Pulmonary artery endothelial cell (primary cell): Measurements from ENCODE around the gene UNC5CL. TPM values are rescaled to one million over a fixed set of nuclear protein-coding genes. Genes with fewer than 3 reads are reported as not detected.

Experiments
- total RNA-seq: library from RNA; depleted of rRNA; stranded (reverse); fragments of >200 nt; gene quantifications from 2 replicates; pipeline ENCODE4 v1.2.3, GENCODE V29; 2014

Gene UNC5CL
- total RNA-seq, 1 donor from 2014 or later: 0.07 TPM

Other genes with a start within 250 kb of the UNC5CL start
- gene TSPO2, start 3.2 kb upstream of the UNC5CL start, total RNA-seq: not detected in 2 replicates
- not detected in 2 replicates for gene APOBEC2, start 14.0 kb upstream of the UNC5CL start, total RNA-seq
- gene OARD1, start 33.1 kb upstream of the UNC5CL start, total RNA-seq: 6.2 and 9.7 TPM in 2 replicates
- gene NFYA, start 33.8 kb upstream of the UNC5CL start, total RNA-seq: 19.2 and 19.3 TPM in 2 replicates
- gene TREML1, start 115.1 kb upstream of the UNC5CL start, total RNA-seq: not detected in 2 replicates
- gene TREM2, start 123.9 kb upstream of the UNC5CL start, total RNA-seq: not detected in 2 replicates
- not detected in 2 replicates for gene TREML2, start 161.9 kb upstream of the UNC5CL start, total RNA-seq
- not detected in 2 replicates for gene TREML4, start 189.1 kb upstream of the UNC5CL start, total RNA-seq
- not detected in 2 replicates for gene TREM1, start 247.5 kb upstream of the UNC5CL start, total RNA-seq